Kidney epithelial cell (primary cell): ENCODE results near the gene ATXN7. TPM values are rescaled to one million over a fixed set of nuclear protein-coding genes. Genes with fewer than 3 reads are reported as not detected.

Experiments used
- DNase-seq: peaks from one replicate; pipeline ENCODE4 v3.0.0-alpha.2; 2010; ENCODE audit warnings: low read depth
- H3K27me3 ChIP-seq: 2 replicates; pipeline ENCODE4 v1.6.0; 2011; ENCODE audit warnings: low read length; ENCODE audit not compliant: control insufficient read depth, insufficient read depth
- H3K36me3 ChIP-seq: 2 replicates; pipeline ENCODE4 v1.5.1; 2011; ENCODE audit warnings: low read length; ENCODE audit not compliant: control insufficient read depth, insufficient read depth
- H3K4me3 ChIP-seq: 2 replicates; pipeline ENCODE4 v1.5.1; 2011; ENCODE audit warnings: low read depth, mild to moderate bottlenecking, control low read depth, low read length
- CTCF ChIP-seq: IDR thresholded peaks from 2 replicates; pipeline ENCODE4 v1.5.1; 2011; ENCODE audit warnings: mild to moderate bottlenecking, moderate library complexity, low read length, control low read depth, inconsistent platforms; ENCODE audit not compliant: insufficient read depth, poor library complexity, severe bottlenecking
- total RNA-seq: library from RNA; depleted of rRNA; stranded (reverse); fragments of >200 nt; gene quantifications from 2 replicates; pipeline ENCODE4 v1.2.3, GENCODE V29; 2015

Gene ATXN7
- total RNA-seq, 1 donor from 2014 or later, result 12.3 TPM

- Histone ChIP-seq H3K4me3 (no peak overlapping the region), H3K36me3 (no peaks in the 10 kb centered on the region), H3K27me3 (no peaks in the 10 kb centered on the region)
- DNase-seq, result no peak
- TF ChIP-seq CTCF, result no peak
Observed at GRCh38 chr3:63905731-63906620, 42.3 kb downstream of the ATXN7 start.

- no peaks in the 10 kb centered on the region for H3K27me3 ChIP-seq
- TF ChIP-seq CTCF, result peak; percentile 26
- no peak for DNase-seq
Observed at GRCh38 chr3:63908081-63908736, 44.5 kb downstream of the ATXN7 start.

GRCh38 chr3:63908776-63909175, 45.1 kb downstream of the ATXN7 start:
- Histone ChIP-seq H3K27me3 (no peaks in the 10 kb centered on the region), H3K4me3 (no peak overlapping the region), H3K36me3 (no peaks in the 10 kb centered on the region)
- no peak for TF ChIP-seq CTCF
- DNase-seq, result no peak

More at GRCh38 chr3:63908081-63908736, 44.5 kb downstream of the ATXN7 start:
- Histone ChIP-seq H3K4me3 (no peak overlapping the region), H3K36me3 (no peaks in the 10 kb centered on the region)

- no peak overlapping the region for H3K4me3 ChIP-seq
- DNase-seq, result no peak
- no peaks in the 10 kb centered on the region for H3K36me3 ChIP-seq
- H3K27me3 ChIP-seq, result no peaks in the 10 kb centered on the region
- no peak for TF ChIP-seq CTCF
Observed at GRCh38 chr3:63909431-63909830, 45.8 kb downstream of the ATXN7 start.

- H3K36me3 ChIP-seq, result no peaks in the 10 kb centered on the region
Observed at GRCh38 chr3:63910001-63910400, 46.3 kb downstream of the ATXN7 start.

More at GRCh38 chr3:63910001-63910400, 46.3 kb downstream of the ATXN7 start:
- Histone ChIP-seq H3K27me3 (no peaks in the 10 kb centered on the region), H3K4me3 (no peak overlapping the region)
- TF ChIP-seq CTCF, result no peak
- DNase-seq, result no peak
